GM19455 (cell line): Measurements from ENCODE around the gene KIF27.
"Not testable (repeated sequence)": the region's sequence is repeated elsewhere in the genome, so short reads cannot be mapped to it uniquely, and the experiment has no call there.

Experiments used
- ATAC-seq: cut with Tn5 transposase; IDR thresholded peaks from one replicate; pipeline ENCODE4 v1.9.1; 2021; ENCODE audit not compliant: unreplicated experiment

Gene KIF27, protein sequence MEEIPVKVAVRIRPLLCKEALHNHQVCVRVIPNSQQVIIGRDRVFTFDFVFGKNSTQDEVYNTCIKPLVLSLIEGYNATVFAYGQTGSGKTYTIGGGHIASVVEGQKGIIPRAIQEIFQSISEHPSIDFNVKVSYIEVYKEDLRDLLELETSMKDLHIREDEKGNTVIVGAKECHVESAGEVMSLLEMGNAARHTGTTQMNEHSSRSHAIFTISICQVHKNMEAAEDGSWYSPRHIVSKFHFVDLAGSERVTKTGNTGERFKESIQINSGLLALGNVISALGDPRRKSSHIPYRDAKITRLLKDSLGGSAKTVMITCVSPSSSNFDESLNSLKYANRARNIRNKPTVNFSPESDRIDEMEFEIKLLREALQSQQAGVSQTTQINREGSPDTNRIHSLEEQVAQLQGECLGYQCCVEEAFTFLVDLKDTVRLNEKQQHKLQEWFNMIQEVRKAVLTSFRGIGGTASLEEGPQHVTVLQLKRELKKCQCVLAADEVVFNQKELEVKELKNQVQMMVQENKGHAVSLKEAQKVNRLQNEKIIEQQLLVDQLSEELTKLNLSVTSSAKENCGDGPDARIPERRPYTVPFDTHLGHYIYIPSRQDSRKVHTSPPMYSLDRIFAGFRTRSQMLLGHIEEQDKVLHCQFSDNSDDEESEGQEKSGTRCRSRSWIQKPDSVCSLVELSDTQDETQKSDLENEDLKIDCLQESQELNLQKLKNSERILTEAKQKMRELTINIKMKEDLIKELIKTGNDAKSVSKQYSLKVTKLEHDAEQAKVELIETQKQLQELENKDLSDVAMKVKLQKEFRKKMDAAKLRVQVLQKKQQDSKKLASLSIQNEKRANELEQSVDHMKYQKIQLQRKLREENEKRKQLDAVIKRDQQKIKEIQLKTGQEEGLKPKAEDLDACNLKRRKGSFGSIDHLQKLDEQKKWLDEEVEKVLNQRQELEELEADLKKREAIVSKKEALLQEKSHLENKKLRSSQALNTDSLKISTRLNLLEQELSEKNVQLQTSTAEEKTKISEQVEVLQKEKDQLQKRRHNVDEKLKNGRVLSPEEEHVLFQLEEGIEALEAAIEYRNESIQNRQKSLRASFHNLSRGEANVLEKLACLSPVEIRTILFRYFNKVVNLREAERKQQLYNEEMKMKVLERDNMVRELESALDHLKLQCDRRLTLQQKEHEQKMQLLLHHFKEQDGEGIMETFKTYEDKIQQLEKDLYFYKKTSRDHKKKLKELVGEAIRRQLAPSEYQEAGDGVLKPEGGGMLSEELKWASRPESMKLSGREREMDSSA (N-terminal part only)

DNA sequence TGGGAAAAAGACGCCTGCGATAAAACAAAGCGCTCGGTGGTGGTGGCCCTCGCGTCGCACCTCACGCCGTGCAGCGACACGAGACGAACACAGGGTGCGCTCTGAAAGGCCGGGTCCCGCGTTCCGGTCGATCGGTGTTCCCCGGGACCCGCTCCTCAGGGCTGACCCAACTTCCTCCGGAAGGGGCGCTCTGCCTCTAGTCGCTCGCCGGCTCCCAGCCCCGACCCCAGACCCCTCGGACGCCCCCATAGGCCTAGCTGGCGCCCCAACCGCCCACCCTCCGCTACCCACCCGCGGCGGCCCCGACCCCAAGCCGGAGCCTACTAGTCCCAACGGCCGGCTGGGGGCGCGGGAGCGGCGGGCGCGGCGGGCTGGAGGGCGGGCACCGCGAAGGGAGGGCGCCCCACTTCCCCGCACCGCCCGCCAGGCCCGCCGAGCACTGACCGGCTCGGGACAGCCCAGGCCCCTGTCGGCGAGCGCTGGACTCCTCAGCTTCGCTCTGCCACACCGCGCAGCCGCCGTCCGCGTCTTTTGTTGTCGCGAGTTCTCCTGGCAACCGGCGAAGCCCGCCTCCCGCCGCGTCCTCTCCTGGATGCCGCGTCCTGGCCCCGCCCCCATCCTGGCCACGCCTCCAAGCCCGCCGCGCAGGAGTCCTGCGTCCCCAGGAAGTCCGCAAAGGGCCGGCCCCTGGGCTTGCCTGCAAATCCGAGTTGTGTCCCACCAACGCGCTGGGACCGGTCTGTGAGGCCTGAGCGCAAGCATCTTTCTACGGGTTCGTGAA is at the start of gene KIF27:
Gene KIF27 (minus strand): TSS at position 506 of the 781 bp plus-strand sequence. CDS start 5,841 bp downstream, outside the sequence.
- ATAC-seq = peak; percentile 93

DNA sequence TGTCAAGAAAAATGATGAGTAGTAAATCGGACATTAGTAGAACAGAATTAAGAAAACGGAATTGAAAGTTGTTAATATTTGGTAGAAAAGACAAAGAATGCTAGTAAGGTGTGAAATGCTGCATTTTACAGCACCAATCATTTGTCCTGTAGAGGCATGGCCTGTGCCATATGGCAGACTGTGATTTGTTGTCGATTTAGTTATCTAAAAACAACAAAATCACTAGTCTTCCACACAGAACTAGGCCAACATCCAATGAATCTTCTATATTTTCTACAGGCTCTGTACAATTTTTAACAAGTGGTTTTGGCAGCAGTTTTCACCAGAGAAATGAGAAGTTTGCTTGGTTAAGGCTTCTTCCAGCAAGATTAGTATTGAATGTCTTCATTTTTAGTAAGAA is 48.4 kb upstream of the KIF27 start:
- no peak for ATAC-seq

DNA sequence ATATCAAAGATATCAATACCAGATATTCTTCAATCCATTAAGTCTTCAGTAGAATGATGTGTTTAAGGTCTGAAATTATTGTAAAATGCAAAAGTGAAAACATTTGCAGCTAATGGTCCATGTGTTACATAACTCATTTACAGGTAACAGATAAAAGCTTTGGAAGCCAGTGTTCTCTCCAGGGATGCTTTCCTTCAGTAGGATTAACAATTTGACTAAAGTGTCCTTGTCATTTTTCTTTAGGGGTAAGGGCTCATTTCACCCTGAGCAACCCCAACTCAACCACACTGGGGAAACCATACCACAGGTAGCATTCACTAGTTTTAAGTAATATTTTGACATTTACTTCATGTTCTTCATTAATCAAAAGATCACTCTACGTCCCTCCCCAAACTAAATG is 45.8 kb upstream of the KIF27 start:
- ATAC-seq = no peak

DNA sequence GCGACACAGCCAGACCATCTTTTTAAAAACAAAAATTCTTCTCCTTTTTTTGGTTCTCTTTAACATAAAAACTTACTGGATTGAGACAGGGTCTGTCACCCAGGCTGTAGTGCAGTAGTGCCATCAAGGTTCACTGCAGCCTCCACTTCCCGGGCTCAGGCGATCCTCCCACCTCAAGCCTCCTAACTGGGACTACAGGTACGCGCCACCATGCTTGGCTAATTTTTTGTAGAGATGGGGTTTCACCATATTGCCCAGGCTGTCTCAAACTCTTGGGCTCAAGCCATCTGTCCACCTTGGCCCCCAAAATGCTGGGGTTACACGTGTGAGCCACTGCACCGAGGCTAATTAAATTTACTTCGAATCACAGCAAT is 45.0 kb upstream of the KIF27 start:
- no peak for ATAC-seq

DNA sequence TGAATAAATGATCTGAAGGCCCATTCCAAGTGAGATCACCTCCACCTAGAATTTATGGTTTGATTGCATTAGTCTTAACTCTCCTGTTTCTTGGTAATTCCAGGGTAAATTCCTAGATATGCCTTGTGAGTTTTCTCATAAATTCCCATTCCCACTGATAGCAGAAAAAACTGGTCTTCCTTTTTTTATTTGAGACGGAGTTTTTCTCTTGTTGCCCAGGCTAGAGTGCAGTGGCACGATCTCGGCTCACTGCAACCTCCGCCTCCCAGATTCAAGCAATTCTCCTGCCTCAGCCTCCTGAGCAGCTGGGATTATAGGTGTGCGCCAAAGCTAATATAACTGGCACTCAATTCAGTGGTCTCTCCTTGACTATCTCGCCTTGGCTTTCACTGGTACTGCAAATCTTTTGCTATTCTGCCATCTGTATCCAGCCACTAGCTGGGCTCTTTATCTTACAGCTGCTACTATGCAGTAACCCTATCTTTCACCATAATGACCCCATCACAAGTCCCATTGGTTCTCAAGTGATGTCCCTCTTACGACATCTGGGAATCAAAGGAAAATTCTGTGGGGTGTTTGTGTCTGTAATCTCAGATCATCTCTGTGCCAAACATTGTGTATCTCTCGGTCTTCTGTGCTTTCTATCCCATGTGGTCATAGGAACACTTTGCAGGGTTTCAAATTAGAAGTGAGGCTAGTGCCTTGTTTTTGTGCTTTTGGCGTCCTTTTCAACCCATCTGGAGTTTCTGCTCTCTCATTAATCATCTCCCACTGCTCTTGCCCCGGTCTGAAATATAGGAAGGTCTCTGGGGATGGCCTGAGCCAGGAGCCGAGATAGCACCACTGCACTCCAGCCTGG is 44.3 kb upstream of the KIF27 start:
- no peak for ATAC-seq

DNA sequence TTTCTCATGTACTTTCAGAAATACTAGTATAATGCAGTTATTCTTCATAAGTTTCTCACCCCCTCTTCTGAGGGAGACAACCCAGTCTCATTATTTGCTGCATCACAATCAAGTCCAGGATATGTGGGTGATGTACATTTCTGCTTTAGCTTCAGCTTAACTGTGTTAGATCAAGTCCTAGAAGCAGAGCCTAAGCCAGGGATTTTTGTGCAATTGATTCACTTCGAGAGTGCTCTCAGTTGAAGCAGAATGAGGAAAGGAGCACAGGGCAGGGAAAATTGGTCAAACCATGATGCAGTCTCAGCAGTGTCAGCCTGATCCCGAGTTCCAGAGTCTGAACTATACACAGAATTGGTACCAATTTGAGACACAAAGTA is 43.7 kb upstream of the KIF27 start:
- ATAC-seq = no peak

DNA sequence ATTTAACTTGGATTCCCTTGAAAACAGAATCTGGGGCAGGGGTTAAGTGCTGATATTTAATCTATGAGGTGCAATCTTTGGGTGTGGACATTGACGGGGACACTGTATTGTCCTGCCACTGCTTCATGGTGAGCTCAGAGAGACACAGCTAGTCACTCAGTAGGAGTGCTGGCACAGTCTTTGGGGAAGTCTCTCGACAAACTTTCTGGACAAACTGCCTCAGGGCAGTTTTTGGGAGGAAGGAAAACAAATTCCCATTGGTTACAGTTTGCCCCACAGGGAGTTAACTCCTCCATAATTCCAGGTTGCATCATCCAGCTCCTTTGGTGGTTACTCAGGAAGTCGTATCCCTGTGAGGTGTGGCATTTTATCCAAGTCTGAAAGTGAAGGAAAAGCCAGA is 40.9 kb upstream of the KIF27 start:
- no peak for ATAC-seq

DNA sequence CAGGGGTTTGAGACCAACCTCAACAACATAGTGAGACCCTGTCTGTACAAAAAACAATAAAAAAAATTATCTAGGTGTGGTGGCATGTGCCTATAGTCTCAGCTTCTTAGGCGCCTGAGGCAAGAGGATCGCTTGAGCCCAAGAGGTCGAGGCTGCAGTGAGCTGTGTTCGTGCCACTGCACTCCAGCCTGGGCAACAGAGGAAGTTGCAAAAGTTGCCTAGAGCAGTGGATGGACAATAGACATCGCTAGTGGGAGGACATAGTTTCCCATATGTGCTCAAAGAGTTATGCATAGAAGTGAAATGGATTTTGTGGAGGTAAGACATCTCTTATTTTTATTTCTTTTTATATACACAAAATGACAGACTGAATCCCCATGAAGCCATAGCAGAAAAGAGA is 39.8 kb upstream of the KIF27 start:
- no peak for ATAC-seq

DNA sequence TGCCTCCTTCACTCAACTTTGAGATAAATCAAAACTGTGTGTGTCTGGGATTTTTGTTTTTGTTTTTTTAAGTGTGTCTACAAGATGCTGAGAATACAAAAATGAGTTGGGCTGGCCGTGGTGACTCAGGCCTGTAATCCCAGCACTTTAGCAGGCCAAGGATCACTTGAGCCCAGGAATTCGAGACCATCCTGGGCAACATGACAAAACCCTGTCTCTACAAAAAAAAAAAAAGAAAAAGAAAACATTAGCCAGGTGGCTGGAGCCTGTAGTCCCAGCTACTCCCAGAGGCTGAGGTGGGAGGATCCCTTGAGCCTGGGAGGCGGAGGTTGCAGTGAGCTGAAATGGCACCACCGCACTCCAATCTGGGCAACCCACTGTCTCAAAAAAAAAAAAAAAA is 37.8 kb upstream of the KIF27 start:
- no peak for ATAC-seq

DNA sequence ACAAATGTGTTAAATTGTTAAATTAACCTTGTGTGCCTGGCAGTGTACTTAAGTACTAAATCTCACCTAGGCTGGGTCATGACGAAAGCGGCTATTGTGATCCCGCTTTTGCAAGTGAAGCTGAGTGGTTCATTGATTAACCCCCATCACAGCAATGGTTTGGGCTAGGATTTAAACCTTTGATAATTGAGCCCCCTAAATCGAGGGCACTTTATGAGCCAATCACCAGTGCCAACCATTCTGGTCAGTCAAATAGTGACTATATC is 35.9 kb upstream of the KIF27 start:
- no peak for ATAC-seq

DNA sequence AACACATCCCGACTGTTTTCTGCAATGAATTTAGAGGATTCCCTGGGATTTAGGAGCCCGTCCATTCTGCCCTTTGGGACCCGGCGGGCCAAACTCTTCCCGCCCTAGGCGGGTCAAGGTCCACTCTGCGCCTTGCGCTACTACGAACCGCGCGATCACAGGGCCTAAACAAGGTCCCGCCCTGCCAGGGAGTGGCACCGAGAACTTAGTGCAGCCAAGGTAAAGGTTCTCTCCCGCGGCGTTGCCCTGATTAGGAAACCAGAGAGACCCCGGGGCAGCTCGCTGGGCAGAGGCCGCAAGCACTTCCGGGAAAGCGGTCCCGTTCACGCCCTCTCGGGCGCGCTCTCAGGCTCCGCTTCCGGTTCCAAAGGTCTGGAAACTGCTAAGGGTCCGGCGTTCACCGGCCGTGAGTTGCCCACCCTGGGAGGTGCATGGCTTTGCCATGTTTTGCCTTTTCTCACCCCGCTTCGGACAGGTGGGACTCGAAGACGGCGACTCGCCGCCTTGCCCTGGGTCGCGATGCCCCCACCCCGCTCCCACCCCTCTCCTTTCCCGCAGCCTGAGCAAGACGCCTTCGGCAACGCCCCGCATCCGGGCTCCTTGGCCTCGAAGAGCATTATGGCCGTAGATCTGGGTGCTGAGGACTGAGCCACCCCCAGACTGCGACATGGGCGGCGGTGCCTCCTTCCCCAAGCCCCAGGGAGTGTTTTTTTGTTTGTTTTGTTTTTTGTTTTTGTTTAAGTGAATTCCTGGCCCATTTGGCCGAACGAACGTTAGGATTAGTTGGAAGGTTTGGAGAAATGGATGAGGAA is 35.4 kb upstream of the KIF27 start:
- peak; percentile 88 for ATAC-seq

DNA sequence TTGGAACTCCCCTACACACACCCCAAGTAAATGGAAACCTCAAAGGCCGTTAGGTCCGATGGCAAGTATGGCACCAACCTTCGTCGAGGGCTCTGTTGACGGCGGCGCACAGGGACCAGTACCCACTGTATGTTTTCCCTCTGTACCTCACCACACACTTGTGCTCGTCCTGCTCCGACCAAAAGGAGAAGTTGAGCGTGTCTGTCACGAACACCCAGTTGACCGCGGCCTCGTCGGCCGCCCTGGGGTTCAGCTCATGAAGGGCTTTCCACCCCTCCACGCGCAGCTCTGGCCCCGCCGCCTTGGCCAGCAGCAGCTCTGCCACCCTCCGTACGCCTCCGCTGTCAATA is 34.8 kb upstream of the KIF27 start:
- peak; percentile 62 for ATAC-seq

DNA sequence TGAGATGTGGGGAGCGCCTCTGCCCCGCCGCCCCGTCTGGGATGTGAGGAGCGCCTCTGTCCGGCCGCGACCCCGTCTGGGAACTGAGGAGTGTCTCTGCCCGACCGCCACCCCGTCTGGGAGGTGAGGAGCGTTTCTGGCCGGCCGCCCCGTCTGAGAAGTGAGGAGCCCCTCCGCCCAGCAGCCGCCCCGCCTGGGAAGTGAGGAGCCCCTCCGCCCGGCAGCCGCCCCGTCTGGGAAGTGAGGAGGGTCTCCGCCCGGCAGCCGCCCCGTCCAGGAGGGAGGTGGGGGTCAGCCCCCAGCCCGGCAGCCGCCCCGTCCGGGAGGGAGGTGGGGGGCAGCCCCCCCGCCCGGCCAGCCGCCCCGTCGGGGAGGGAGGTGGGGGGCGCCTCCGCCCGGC is 26.9 kb upstream of the KIF27 start:
- not testable (repeated sequence) for ATAC-seq

DNA sequence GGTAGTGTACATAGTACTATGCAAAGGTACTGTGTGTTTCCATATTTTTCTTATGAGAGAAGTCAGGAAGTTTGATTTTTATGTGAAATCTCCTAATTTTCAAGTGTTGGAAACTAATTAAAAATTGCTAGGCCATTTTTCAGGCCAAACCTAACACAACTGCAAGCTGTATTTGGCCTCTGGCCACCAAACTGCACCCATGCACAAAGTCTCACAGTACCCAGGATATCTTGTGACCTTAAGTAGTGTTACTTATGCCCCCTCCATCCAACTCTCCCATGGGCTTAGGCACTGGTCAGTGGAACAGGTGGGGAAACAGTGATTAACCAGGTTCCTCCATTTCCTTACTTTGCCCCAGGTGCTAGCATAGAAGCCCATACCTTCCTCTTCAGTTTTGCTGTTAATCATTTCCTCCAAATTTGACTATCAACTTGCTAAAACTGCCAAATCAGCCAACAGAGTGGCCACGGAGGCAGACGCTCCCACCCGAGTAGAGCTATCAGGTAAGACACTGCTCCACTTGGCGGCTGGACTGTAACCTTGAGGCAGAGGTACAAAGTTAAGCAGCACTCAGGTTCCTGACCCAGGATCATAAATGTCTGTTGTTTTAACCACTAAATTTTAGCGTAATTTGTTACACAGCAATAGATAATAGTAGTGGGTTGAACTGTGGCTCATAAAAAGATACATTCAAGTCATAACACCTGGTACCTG is 19.5 kb upstream of the KIF27 start:
- no peak for ATAC-seq

DNA sequence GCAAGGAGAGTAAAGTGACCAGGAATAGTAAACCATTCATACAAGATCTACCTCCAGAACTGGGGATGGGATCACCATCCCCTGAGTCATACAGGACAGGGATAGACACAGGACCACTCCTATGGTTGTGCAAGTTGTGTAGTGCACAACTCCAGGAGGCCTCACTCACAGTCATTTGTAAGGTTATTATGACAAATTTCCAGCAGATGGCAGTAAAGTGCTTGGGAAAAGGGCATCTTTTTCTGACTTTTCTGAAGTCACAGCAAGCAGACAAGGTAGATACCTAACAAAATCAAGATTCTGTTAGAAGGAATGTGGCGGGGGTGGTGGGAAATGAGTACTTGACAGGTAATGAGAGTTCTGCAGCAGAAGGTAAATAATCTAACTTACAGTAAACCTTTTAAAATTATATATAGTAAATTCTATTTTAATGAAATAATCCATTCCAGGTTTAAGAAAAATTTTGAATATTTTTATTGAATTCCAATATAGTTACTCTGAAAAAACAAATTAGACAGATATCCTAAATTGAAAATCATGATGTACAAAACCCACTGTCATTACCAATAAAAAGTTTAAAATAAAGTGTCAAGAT is 16.7 kb upstream of the KIF27 start:
- ATAC-seq = no peak

DNA sequence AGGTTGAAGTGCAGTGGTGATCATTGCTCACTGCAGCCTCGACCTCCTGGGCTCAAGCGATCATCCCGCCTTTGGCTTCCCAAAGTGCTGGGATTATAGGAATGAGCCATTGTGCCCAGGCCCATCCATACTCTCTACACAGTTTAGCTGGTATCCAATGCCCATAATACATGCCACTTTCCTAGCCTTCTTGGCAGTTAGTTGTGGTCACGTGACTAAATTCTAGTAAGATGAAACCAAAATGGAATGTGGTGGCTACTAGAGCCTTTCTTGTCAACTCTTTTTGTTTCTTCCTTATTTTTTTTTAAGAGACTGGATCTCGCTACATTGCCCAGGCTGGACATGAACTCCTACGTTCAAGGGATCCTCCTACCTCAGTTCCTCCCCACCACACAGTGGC is 15.3 kb upstream of the KIF27 start:
- no peak for ATAC-seq

DNA sequence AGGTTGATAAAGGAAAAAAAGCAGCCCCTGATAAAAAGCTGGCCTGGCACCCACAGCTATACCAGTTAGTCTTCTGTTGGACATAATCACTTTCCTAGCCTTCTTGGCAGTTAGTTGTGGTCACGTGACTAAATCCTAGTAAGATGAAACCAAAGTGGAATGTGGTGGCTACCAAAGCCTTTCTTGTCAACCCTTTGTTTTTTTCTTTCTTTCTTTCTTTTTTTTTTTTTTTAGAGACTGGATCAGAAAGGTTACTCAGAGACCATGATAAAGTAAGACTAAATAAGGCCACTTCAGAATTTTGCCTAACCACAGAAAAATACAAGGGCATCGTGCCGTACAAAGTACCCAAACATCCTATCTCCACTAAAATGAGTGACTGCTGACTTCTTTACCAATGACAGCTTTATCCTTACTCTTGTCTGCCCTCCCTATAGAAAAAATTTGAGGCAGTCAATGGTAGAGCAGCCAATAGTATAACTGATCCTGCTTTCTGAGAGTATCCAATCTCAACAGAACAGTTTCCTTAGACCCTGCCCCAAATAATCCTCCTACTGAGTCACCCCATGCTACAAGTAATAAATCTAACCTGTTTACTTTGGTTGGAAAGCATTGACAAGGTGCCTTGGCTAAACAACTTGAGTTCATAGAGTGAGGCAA is 14.2 kb upstream of the KIF27 start:
- no peak for ATAC-seq
